ENCODE measurements around the gene MCF2L. TPM values are rescaled to one million over a fixed set of nuclear protein-coding genes. Genes with fewer than 3 reads are reported as not detected.

MCF2L gene
- total RNA-seq, 1 experiment from 2014 or later: 3.0 TPM

DNA sequence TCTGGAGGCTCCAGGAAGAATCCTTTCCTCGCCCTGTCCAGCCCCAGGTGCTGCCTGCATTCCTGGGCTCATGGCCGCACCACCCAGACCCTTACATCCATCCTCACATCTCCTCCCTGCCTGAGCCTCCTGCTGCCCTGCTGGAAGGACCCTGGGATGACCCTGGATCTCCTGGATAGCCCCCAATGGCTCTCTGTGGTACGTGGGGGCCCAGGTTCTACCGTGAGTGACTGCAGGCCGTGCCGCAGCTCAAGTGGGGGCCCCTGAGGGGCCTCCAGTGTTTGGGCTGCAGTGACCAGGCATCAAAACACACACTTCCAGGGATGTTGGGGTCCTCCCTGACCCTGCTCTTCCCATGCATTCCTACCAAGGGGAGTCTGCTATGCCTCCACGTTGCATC, 8.3 kb upstream of the MCF2L start:
- DNase-seq (ENCODE audit: low read depth): no peak
- in situ Hi-C loops (cut with HindIII; ENCODE audit: low pct_unique_long_range_greater_than_20kb, low sequenced_read_pairs): no loop called here

DNA sequence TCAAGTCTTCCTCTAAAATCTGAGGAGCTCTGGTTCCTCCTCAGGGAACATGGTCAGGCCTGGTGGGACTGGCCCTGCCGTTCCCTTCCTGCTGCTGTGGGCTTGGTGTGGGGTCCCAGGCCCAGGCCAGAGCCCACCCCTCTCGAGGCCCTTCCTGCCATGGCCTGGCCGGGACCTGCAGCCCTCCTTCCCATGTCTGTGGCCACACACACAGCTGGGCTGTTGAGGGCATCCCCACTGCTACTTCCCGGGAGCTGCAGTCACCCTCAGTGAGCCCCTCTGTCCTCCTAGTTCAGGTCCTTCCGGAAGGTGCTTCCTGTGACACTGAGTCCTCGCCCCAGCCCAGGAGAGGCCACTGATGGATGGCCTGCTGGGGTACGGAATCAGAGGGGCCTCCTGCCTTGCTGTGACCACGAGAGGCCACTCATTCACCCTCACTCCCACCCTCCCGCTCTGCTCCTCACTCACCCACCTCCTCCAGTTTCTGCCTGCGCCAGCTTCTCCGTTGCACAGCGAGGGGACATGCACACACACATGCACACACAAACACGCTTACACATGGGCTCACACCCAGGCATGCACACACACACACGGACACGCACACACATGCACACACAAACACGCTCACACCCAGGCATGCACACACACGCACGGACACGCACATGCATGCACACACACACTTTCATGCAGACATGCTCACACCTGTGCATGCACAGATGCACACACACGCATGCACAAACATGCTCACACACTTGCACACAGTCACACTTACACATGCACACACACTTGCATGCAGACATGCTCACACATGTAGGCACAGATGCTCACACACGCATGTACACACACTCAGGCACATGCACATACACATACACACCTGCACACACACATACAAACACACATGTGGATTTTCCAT, 7.3 kb upstream of the MCF2L start:
- no peak for DNase-seq (ENCODE audit: low read depth)

DNA sequence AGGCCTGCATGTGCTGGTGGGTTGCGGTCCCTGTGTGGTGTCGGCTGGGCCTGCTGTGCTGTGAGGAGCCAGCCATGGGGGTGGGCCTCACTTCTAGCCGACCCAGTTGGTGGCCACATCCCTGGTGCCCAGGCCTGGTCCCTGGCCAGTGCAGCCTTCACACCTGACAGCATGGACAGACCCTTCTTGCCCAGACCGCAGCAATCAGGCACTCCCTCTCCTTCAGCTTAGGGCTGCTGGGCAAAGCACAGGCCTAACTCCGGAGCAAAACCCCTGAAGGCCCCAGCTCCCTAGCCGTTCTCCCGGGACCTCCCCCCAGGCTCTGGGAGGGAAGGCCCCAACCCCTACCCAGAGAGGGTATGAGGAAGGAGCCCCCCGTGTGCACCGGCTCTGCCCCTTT, 6.6 kb upstream of the MCF2L start:
- DNase-seq (ENCODE audit: low read depth): no peak
- in situ Hi-C loops (cut with HindIII; ENCODE audit: low pct_unique_long_range_greater_than_20kb, low sequenced_read_pairs): no loop called here

More for the DNA sequence above, 7.3 kb upstream of the MCF2L start:
- in situ Hi-C loops (cut with HindIII; ENCODE audit: low pct_unique_long_range_greater_than_20kb, low sequenced_read_pairs): no loop called here

DNA sequence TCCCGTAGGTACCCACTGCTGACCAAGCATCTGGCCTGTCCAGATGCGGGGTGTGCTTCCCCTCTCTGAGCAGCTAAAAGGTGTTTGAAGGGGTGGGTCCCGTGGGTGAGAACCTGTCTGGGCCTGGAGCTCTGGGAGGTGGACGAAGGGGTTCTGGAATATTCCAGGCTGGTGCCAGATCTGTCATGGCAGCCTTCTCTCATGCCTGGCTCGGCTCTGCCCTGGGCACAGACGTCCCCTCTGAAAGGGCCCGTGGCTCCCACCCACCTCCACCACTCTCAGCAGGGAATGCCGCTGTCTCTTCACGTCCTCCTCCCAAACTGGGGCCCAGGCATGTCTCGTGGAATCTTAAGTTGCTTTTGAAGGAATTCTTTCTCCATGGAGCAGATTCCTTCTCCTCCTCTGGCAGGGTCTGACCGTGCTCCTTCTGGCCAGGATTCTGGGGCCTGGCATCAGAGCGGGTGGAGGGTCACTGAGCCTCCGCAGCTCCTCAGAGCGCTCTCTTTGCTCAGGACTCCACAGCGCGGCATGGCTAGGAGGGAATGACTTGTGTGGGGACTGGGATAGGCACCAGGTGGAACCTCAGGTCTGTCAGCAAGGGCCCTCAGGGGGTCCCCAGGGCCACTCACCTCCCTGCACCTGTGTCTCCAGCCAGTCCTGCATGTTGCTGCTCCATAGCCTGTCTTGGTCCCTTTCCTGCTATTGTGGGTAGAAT, 5.9 kb upstream of the MCF2L start:
- in situ Hi-C loops (cut with HindIII; ENCODE audit: low pct_unique_long_range_greater_than_20kb, low sequenced_read_pairs): no loop called here
- DNase-seq (ENCODE audit: low read depth): no peak

DNA sequence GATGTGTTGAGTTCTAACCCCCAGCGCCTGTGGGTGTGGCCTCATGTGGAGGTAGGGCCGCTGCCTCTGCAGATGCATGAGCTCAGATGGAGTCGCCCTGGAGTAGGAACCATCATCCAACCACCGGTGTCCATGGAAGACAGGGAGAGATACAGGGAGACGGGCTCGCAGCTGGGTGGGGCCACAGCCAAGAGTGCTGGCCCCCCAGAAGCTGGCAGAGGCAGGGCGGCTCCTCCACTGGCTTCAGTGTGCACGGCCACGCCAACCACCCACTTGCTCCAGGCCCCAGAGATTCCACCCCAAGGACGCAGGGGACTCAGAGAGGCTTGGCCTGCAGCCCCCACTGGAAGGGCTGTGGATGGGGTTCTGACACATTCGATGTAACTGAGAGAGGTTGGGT, 5.4 kb upstream of the MCF2L start:
- DNase-seq (ENCODE audit: low read depth): no peak
- in situ Hi-C loops (cut with HindIII; ENCODE audit: low pct_unique_long_range_greater_than_20kb, low sequenced_read_pairs): no loop called here

DNA sequence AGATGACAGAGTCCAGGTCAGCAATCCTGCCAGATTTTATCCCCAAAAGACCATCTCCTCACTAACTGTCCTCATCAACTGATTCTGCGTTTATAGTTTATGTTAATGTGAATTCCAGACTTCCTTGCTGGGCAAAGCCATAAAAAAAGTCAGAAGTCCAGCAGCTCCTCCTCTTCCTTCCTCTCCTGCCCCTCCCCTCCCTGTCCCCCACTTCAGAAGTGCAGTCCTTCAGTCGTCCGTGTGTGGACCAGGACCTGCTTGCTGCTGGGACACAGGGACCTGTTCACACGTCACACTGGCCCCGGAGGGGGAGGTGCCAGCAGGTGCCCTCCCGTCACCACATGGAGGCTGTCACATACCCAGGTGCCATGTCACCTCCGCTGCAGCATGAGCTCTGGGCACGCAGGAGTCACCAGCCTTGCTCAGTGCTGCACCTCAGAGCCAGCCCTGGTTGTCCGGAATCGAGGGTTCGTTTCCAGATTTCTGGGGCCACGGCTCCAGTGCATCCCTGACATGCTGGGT, 4.0 kb upstream of the MCF2L start:
- DNase-seq (ENCODE audit: low read depth): no peak
- in situ Hi-C loops (cut with HindIII; ENCODE audit: low pct_unique_long_range_greater_than_20kb, low sequenced_read_pairs): no loop called here

DNA sequence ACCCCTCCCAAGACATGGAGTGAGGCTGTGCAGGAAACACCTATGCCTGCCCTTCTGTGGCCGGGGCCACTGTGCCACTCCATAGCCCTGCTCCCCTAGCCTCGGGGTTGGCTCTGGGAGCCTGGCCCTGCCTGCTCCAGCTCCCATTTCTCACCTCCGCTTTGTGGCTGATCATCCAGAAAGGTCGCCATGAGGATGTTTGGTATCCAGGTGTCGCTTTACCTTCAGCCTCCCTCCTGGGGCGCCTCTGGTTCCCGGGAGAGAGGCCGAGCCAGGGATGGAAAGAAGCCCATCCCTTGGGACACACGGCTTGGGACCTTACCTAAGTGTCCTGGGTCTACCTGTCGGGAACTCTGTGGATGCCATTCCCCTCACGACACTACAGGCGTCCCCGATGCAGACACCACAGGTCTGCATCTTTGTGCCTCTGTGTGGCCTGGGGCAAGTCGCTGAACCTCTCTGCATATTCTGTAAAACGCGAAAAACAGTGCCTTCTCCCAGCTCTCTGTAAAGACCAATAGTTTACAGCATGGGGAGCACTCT, 3.4 kb upstream of the MCF2L start:
- DNase-seq (ENCODE audit: low read depth): no peak
- in situ Hi-C loops (cut with HindIII; ENCODE audit: low pct_unique_long_range_greater_than_20kb, low sequenced_read_pairs): no loop called here

DNA sequence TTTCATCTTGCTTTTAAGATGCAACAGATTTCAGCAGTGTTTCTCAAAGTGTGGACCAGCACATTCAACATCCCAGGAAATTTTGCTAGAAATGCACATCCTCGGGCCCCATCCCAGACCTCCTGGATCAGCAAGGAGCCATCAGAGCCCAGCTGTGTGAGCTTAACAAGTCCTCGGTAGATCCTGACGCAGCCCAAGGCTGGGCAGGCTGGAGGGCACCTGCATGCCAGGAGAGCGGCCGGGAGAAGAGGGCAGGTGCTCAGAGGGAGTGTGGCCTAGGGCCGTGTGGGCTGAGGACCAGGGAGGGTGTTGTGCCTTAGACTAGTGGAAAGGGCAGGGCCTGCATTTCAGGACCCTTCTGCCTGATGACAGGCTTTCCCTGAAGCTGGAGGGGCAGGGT, 2.2 kb upstream of the MCF2L start:
- DNase-seq (ENCODE audit: low read depth): no peak
- in situ Hi-C loops (cut with HindIII; ENCODE audit: low pct_unique_long_range_greater_than_20kb, low sequenced_read_pairs): no loop called here

DNA sequence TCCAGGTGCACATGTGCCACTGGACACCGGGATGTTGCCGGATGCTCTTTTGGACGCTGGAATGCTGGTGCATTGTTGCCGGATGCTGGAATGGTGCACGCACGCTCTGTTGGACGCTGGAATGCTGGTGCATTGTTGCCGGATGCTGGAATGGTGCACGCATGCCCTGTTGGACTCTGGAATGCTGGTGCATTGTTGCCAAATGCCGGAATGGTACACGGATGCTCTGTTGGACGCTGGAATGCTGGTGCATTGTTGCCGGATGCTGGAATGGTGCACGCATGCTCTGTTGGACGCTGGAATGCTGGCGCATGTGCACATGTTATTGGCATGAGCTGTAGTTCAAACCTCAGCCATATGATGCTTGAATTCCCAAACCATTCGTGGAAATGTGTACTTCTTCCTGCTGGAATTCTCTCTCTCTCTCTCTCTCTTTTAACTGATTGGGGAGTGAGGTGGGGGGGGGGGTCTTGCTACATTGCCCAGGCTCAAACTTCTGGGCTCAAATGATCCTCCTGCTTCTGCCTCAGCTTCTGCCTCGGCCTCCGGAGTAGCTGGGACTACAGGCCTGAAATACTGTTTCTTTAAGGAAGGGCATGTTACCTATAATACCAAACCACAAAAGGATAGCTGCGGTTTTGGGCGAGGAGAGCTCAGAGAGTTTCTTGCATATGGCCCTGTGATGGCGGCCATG, 1.2 kb upstream of the MCF2L start:
- no peak for DNase-seq (ENCODE audit: low read depth)
- in situ Hi-C loops (cut with HindIII; ENCODE audit: low pct_unique_long_range_greater_than_20kb, low sequenced_read_pairs): no loop called here

DNA sequence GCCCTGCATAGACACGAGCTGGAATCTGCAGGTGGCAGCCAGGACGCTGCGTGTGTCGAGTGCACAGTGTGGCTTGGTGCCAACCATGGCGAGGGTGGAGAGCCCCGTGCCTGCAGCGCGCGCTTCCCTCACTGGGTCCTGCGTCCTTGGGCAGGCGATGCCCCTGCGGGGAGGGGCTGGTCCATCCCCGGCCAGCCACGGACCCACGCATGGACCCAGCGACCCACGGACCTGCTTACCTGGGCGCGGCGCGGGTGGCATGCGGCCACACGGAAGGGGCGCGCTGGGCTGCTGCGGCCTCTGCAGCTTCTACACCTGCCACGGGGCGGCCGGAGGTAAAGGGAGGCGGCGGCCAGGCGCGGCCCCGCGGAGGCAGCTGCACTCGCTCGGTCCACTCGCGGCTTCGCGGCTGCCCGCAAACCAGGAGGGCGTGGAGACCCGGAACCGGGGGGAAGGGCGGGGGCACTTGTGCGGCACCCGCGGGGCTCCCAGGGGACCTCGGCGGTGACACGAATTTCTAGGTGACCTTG, 569 bp upstream of the MCF2L start:
- no peak for DNase-seq (ENCODE audit: low read depth)
- in situ Hi-C loops (cut with HindIII; ENCODE audit: low pct_unique_long_range_greater_than_20kb, low sequenced_read_pairs): no loop called here

DNA sequence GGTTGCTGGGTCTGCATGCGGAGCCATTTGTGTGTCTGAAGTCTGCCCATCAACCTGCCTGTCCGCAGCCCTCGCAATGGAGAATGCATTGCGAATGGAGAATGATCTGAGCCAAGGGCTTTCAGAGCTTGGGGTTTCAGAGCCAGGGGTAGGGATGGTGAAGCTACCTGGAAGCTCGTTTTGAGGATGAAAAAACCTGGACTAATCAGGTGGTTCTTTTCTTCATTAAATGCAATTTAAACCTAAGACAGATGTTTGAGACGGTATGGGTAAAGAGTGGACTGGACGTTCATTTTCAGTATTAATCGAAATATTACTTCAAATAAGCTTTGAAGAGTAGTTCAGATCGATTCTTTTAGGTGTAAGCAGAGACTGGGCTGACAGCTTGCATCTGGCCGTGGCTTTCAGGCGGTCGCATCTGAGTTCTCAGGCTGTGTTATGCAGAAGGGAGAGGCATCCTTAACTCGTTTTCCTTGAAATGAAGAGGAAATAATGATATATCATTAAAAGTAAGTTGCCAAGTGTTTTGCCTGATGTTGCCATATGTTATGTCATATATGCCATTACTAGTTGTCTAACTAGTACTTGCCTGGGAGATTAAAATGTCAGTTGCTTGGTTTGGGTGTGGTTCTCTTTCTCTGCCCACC, 801 bp downstream of the MCF2L start:
- no peak for DNase-seq (ENCODE audit: low read depth)
- in situ Hi-C loops (cut with HindIII; ENCODE audit: low pct_unique_long_range_greater_than_20kb, low sequenced_read_pairs): no loop called here

DNA sequence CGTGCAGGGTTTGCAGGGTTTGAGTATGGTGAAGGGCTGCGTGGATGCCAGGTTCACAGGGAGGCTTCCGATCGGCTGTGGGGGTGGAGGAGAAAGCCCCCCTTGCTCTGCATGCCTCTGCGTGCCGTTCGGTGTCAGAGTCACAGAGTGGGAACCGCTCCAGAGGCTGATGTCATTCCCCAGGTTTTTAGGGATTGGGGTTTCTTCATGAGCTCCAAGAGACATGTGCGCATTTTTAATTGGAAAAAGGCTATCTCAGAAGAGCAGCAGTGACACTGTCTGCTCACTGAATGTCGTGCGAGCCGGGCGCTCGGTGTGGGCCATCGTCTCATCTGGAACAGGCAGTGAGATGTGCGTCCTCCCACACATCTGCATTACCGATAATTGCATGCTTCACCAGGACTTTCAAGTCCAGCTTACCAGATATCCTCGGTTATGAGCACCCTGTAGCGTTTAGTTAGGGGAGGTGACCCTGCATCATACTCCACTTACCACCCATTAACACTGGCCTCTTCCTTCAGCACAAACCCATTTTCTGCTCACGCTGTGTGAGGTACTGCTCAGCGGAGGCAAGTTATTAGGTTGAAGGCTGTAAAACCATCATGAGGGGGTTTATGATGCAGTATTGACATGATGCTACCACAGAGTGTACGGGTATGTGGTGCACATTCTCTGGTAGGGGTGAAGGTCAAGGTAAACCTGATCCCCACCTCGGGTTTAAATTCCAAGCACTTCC, 1.7 kb downstream of the MCF2L start:
- DNase-seq (ENCODE audit: low read depth): no peak
- in situ Hi-C loops (cut with HindIII; ENCODE audit: low pct_unique_long_range_greater_than_20kb, low sequenced_read_pairs): no loop called here

DNA sequence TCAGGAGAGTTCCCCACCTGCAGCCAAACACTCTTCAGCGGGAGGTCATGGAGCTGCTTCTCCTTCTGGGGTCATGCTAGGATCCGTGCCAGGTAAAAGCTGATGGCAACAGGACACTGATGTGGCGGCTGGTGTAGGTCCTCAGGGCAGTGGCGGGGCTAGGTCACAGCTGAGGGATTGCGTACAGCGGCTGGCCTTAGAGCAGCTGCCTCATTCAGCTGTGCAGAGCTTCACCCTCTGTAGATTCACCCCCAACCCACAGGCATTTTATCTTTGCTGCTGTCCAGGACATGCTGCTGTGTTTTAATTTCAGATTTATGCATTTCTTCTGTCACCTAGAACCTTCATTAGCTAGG, 2.3 kb downstream of the MCF2L start:
- no peak for DNase-seq (ENCODE audit: low read depth)
- in situ Hi-C loops (cut with HindIII; ENCODE audit: low pct_unique_long_range_greater_than_20kb, low sequenced_read_pairs): no loop called here

DNA sequence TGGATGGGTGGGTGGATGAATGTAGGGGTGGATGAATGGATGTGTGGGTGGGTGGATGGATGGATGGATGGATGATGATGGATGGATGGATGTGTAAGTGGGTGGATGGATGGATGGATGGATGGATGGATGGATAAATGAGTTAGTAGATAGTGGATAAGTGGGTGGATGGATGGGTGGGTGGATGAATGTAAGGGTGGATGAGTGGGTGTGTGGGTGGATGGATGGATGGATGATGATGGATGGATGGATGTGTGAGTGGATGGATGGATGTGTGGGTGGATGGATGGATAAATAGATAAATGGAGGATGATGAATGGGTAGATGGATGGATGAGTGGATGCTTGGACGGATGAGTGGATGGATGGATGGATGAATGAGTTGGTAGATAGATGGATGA, 3.2 kb downstream of the MCF2L start:
- DNase-seq (ENCODE audit: low read depth): no peak
- in situ Hi-C loops (cut with HindIII; ENCODE audit: low pct_unique_long_range_greater_than_20kb, low sequenced_read_pairs): no loop called here

DNA sequence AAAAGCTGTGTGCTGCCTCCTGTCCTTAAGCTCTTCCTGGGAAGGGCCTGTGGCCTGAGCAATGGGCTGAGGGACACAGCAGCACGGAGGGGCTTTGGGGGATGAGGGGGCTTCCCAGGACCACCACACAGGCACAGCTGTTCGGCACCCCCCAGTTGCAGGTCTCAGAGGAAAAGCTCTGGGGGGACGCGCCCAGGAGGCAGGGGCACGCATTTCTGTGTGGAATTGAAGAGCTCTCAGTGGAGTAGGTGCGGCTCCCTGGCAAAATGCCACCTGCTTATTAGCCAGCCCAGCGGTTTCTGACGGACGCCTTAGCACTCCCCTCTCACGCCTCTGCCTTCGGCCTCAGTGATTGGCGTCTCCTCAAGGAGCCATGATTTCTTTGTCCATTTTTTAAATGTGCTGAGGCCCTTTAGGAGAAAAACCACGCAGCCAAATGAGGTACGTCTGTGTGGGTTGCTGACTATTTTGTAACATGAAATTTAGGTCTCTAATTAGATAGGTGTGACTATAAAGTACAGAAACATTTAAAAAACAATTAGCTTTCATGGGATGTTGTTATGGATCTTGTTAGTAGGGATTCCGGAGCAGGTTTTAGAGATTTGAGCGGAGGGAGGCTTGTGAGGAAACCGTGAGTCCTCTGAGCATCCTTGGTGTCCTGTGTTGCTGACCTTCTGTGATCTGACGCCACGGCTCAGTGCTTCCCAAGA, 4.0 kb downstream of the MCF2L start:
- in situ Hi-C loops (cut with HindIII; ENCODE audit: low pct_unique_long_range_greater_than_20kb, low sequenced_read_pairs): no loop called here
- no peak for DNase-seq (ENCODE audit: low read depth)

DNA sequence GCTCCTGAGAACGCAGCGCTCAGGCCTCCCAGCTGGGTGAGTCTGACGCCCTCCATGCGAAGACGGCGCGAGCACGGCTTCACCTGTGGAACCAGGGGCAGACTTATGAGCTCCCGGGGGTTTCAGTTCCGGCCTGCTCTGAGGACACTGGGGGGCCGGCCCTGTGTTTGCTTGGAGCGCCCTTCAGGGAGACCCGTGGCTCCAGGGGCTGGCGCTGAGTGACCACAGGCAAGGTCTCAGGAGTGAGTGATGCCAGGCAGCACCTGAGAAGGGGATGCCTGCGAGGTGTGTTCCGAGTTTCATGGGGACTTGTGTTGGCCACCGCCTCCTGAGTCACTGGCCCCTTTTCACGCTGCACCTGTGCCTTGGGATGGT, 4.5 kb downstream of the MCF2L start:
- in situ Hi-C loops (cut with HindIII; ENCODE audit: low pct_unique_long_range_greater_than_20kb, low sequenced_read_pairs): no loop called here

DNA sequence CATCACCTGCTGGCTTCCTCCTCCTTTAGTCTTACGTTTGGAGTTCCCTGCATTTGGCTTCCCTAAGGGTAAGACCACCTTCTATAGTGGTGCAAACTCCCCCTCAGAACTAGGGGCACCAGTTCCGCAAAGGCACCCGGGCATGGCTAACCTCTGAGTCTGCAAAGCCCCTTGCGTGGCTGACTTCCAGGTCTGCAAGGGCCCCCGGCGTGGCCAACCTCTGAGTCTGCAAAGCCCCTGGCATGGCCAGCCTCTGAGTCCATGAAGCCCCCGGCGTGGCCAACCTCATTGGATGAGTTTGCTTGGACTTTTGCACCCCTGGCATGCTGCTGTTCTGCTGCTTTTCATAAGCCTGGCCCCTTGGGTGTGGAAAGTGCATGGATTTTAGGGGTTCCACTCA, 5.1 kb downstream of the MCF2L start:
- in situ Hi-C loops (cut with HindIII; ENCODE audit: low pct_unique_long_range_greater_than_20kb, low sequenced_read_pairs): no loop called here
- no peak for DNase-seq (ENCODE audit: low read depth)

More for the DNA sequence above, 4.5 kb downstream of the MCF2L start:
- no peak for DNase-seq (ENCODE audit: low read depth)

All from Caki2 (cell line).